SK-N-SH (cell line): ENCODE results near the gene RASGRF1. TPM values are rescaled to one million over a fixed set of nuclear protein-coding genes. Genes with fewer than 3 reads are reported as not detected.

Experiments used
- CTCF ChIA-PET: fragments of 300-600, 350-600 bp; formaldehyde crosslinking; extraction: SDS; loops from one replicate; lab custom pipeline; 2021; lab: Yijun Ruan, JAX
- POLR2A ChIA-PET: fragments of 350-600 bp; sonication (Branson Sonifier 250); formaldehyde crosslinking; extraction: SDS; loops from one replicate; lab custom pipeline; 2020; ENCODE audit warnings: antibody characterized with exemption, inconsistent platforms; lab: Yijun Ruan, JAX
- DNase-seq: peaks from one replicate; pipeline ENCODE4 v3.0.0; 2012
- H2AFZ ChIP-seq: fragments of 200-600 bp; sonication (generic); 2 replicates; pipeline ENCODE4 v1.8.1; 2016; ENCODE audit warnings: antibody characterized with exemption, mild to moderate bottlenecking, low read depth
- H3F3A ChIP-seq: fragments of 200-600 bp; sonication (generic); replicated peaks from 2 replicates; pipeline ENCODE3; 2016; ENCODE audit warnings: antibody characterized with exemption, mild to moderate bottlenecking; ENCODE audit not compliant: insufficient read depth
- H3K27ac ChIP-seq, 2 experiments: fragments of 200-500 bp in 1 of 2; fragments of 200-600 bp in 1 of 2; sonication (Bioruptor generic) in 1 of 2; sonication (generic), shearing (Covaris generic) in 1 of 2; 2 replicates each; pipeline versions ENCODE4 v1.5.1 to v1.6.1; 2014 to 2016; ENCODE audit warnings: low read depth in 2 of 2, inconsistent platforms in 1 of 2, low read length in 1 of 2, mild to moderate bottlenecking in 1 of 2, mixed read lengths in 1 of 2
- H3K27me3 ChIP-seq: fragments of 200-600 bp; sonication (generic), shearing (Covaris generic); 2 replicates; pipeline ENCODE4 v1.6.1; 2016; ENCODE audit warnings: mixed run types; ENCODE audit not compliant: insufficient read depth
- H3K36me3 ChIP-seq, 2 experiments: fragments of 200-500 bp in 1 of 2; fragments of 200-600 bp in 1 of 2; sonication (Bioruptor generic) in 1 of 2; sonication (generic) in 1 of 2; replicated peaks in 1 of 2; 2 replicates each; pipeline versions ENCODE3 to v1.5.1; 2014 to 2016; ENCODE audit warnings: low read length in 1 of 2, mild to moderate bottlenecking in 1 of 2; ENCODE audit not compliant: insufficient read depth in 2 of 2, control insufficient read depth in 1 of 2
- H3K4me1 ChIP-seq, 2 experiments: fragments of 200-500 bp in 1 of 2; fragments of 200-600 bp in 1 of 2; sonication (Bioruptor generic) in 1 of 2; sonication (generic), shearing (Covaris generic) in 1 of 2; 2 replicates each; pipeline versions ENCODE4 v1.5.1 to v1.6.1; 2014 to 2016; ENCODE audit warnings: low read depth in 1 of 2, low read length in 1 of 2, mixed run types in 1 of 2; ENCODE audit not compliant: insufficient read depth in 2 of 2, control insufficient read depth in 1 of 2
- H3K4me2 ChIP-seq: fragments of 200-600 bp; sonication (generic), shearing (Covaris generic); 2 replicates; pipeline ENCODE4 v1.6.1; 2017; ENCODE audit warnings: mixed run types
- H3K4me3 ChIP-seq, 2 experiments: fragments of 200-500 bp in 1 of 2; fragments of 200-600 bp in 1 of 2; sonication (Bioruptor generic) in 1 of 2; sonication (generic), shearing (Covaris generic) in 1 of 2; 2 replicates each; pipeline versions ENCODE4 v1.5.1 to v1.8.1; 2014 to 2016; ENCODE audit warnings: low read depth in 2 of 2, inconsistent platforms in 1 of 2, low read length in 1 of 2, mild to moderate bottlenecking in 1 of 2, mixed read lengths in 1 of 2, moderate library complexity in 1 of 2
- H3K79me2 ChIP-seq: fragments of 200-600 bp; sonication (generic); 2 replicates; pipeline ENCODE4 v1.8.1; 2017; ENCODE audit warnings: mild to moderate bottlenecking; ENCODE audit not compliant: insufficient read depth
- H3K9ac ChIP-seq: fragments of 200-600 bp; sonication (generic); 2 replicates; pipeline ENCODE4 v1.6.1; 2017; ENCODE audit warnings: mixed run types
- H3K9me2 ChIP-seq: fragments of 200-600 bp; sonication (generic); 2 replicates; pipeline ENCODE4 v1.6.1; 2017; ENCODE audit warnings: mixed run types
- H3K9me3 ChIP-seq: fragments of 200-600 bp; sonication (generic); 2 replicates; pipeline ENCODE4 v1.6.1; 2017; ENCODE audit warnings: mixed run types, mild to moderate bottlenecking, moderate library complexity
- H4K20me1 ChIP-seq: fragments of 200-600 bp; sonication (generic); 2 replicates; pipeline ENCODE4 v1.6.1; 2017; ENCODE audit warnings: mild to moderate bottlenecking, mixed run types; ENCODE audit not compliant: insufficient read depth
- EP300 ChIP-seq, 2 experiments: IDR thresholded peaks; 2 replicates each; pipeline versions ENCODE4 v1.4.0 to v1.6.1; 2012; ENCODE audit warnings: borderline replicate concordance in 1 of 2, low read depth in 1 of 2, low read length in 1 of 2
- FOXJ3 ChIP-seq: sonication (generic); formaldehyde crosslinking; IDR thresholded peaks from 2 replicates; pipeline ENCODE4 v1.5.1; 2020; ENCODE audit warnings: mild to moderate bottlenecking, missing genetic modification reagents
- GABPA ChIP-seq: IDR thresholded peaks from 2 replicates; pipeline ENCODE4 v1.4.0; 2012; ENCODE audit warnings: low read depth, mild to moderate bottlenecking
- GATA2 ChIP-seq: sonication (generic); formaldehyde crosslinking; IDR thresholded peaks from 2 replicates; pipeline ENCODE4 v1.5.0; 2020; ENCODE audit warnings: mild to moderate bottlenecking, missing genetic modification reagents
- JUND ChIP-seq: IDR thresholded peaks from 2 replicates; pipeline ENCODE4 v1.4.0; 2012
- POLR2AphosphoS5 ChIP-seq: IDR thresholded peaks from 2 replicates; pipeline ENCODE4 v1.6.1; 2012; ENCODE audit warnings: low read depth, low read length
- RAD21 ChIP-seq: IDR thresholded peaks from 2 replicates; pipeline ENCODE4 v1.6.1; 2012; ENCODE audit warnings: mild to moderate bottlenecking, low read length
- RCOR1 ChIP-seq: fragments of 150-350 bp; IDR thresholded peaks from 2 replicates; pipeline ENCODE4 v1.6.1; 2017; ENCODE audit warnings: antibody characterized with exemption, low read length
- SIN3A ChIP-seq: IDR thresholded peaks from 2 replicates; pipeline ENCODE4 v1.6.1; 2012; ENCODE audit warnings: low read depth, mild to moderate bottlenecking, low read length, moderate library complexity, borderline replicate concordance
- TAF1 ChIP-seq: IDR thresholded peaks from 2 replicates; pipeline ENCODE4 v1.6.1; 2012; ENCODE audit warnings: low read depth, mild to moderate bottlenecking, low read length, moderate library complexity, borderline replicate concordance
- TCF12 ChIP-seq: IDR thresholded peaks from 2 replicates; pipeline ENCODE4 v1.4.0; 2012
- WGBS: methylation state at CpG from one replicate; pipeline ENCODE4 v1.1.6; 2017; ENCODE audit warnings: low lambda C conversion rate; 5-methylcytosine and 5-hydroxymethylcytosine counted together
- polyA plus RNA-seq, 3 experiments: library from polyadenylated mRNA; depleted of rRNA; stranded (reverse); fragments of >200 nt; gene quantifications; 2 replicates each; pipeline ENCODE4 v1.2.3, GENCODE V29; 2012
- TF ChIP-seq, protein P1 (sequence below): IDR thresholded peaks from 2 replicates; pipeline ENCODE4; 2012
- TF ChIP-seq, protein P2 (sequence below): IDR thresholded peaks from 2 replicates; pipeline ENCODE4 v1.4.0; 2012; ENCODE audit warnings: low read depth, borderline replicate concordance
- TF ChIP-seq, protein P3 (sequence below): IDR thresholded peaks from 2 replicates; pipeline ENCODE4 v1.4.0; 2012; ENCODE audit warnings: low read depth, borderline replicate concordance
- TF ChIP-seq, protein P4 (sequence below): fragments of 150-350 bp; IDR thresholded peaks from 2 replicates; pipeline ENCODE4 v1.6.1; 2016; ENCODE audit warnings: mild to moderate bottlenecking, low read depth, low read length
- TF ChIP-seq, protein P5 (sequence below): fragments of 200-600 bp; sonication (generic); IDR thresholded peaks from 2 replicates; pipeline ENCODE4 v1.6.1; 2017; ENCODE audit warnings: antibody characterized with exemption, mild to moderate bottlenecking, moderate library complexity
- TF ChIP-seq, protein P6 (sequence below): IDR thresholded peaks from 2 replicates; pipeline ENCODE4 v1.4.0; 2012; ENCODE audit warnings: low read depth

Gene RASGRF1
- polyA plus RNA-seq, 1 of the 3 experiments (the other 2 are of a cell fraction) = 0.10 TPM

DNA sequence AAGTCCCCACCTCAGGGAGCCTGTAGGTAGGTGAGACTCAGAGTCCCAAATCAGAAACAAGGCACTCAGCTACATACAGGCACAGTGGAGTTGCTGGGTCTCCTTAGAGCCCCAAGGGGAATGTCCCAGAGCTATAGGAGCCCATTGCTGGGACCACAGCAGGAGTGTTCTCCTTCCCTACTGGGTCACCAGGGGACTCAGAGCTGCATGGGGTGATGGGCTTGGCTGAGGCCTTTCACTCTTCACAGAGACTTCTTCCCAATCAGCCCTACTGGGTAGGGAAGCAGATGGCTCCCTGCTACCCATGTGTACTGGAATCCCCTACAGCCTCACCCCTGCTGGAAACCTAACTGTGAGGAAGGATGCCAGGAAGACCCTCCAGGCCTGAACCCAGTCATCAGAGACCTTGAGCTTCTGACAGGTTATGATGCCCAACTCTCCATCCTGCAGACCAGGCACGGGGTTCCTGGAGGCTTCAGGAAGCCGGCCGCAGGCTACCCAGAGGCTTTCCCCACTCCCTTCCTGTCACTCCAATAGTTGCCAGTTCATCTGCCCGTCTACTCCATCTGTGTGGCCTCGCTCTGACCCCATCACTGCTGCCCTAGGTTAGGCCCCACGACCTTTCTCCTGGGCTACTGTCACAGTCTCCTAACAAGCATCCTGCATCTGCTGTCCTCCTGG is 24.0 kb downstream of the RASGRF1 start:
- H2AFZ ChIP-seq = no peak overlapping the region
- H3K79me2 ChIP-seq = no peaks in the 10 kb centered on the region
- TF ChIP-seq, protein P1, sequence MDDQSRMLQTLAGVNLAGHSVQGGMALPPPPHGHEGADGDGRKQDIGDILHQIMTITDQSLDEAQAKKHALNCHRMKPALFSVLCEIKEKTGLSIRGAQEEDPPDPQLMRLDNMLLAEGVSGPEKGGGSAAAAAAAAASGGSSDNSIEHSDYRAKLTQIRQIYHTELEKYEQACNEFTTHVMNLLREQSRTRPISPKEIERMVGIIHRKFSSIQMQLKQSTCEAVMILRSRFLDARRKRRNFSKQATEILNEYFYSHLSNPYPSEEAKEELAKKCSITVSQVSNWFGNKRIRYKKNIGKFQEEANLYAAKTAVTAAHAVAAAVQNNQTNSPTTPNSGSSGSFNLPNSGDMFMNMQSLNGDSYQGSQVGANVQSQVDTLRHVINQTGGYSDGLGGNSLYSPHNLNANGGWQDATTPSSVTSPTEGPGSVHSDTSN = no peak
- TF ChIP-seq, protein P2, sequence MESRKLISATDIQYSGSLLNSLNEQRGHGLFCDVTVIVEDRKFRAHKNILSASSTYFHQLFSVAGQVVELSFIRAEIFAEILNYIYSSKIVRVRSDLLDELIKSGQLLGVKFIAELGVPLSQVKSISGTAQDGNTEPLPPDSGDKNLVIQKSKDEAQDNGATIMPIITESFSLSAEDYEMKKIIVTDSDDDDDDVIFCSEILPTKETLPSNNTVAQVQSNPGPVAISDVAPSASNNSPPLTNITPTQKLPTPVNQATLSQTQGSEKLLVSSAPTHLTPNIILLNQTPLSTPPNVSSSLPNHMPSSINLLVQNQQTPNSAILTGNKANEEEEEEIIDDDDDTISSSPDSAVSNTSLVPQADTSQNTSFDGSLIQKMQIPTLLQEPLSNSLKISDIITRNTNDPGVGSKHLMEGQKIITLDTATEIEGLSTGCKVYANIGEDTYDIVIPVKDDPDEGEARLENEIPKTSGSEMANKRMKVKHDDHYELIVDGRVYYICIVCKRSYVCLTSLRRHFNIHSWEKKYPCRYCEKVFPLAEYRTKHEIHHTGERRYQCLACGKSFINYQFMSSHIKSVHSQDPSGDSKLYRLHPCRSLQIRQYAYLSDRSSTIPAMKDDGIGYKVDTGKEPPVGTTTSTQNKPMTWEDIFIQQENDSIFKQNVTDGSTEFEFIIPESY = no peak
- TF ChIP-seq, protein P3, sequence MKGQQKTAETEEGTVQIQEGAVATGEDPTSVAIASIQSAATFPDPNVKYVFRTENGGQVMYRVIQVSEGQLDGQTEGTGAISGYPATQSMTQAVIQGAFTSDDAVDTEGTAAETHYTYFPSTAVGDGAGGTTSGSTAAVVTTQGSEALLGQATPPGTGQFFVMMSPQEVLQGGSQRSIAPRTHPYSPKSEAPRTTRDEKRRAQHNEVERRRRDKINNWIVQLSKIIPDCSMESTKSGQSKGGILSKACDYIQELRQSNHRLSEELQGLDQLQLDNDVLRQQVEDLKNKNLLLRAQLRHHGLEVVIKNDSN = no peak
- TF ChIP-seq FOXJ3 (CRISPR knock-in tag) = no peak
- no peak for TF ChIP-seq TCF12
- TF ChIP-seq EP300 (IDR thresholded peaks at IDR 0.05; ENCODE audit: borderline replicate concordance in 1 of 2, low read depth in 1 of 2, low read length in 1 of 2) = no peak
- TF ChIP-seq RAD21 = no peak
- no peak for TF ChIP-seq SIN3A
- no peak for TF ChIP-seq TAF1
- TF ChIP-seq, protein P4, sequence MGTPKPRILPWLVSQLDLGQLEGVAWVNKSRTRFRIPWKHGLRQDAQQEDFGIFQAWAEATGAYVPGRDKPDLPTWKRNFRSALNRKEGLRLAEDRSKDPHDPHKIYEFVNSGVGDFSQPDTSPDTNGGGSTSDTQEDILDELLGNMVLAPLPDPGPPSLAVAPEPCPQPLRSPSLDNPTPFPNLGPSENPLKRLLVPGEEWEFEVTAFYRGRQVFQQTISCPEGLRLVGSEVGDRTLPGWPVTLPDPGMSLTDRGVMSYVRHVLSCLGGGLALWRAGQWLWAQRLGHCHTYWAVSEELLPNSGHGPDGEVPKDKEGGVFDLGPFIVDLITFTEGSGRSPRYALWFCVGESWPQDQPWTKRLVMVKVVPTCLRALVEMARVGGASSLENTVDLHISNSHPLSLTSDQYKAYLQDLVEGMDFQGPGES = no peak
- no peak for TF ChIP-seq JUND
- TF ChIP-seq, protein P5, sequence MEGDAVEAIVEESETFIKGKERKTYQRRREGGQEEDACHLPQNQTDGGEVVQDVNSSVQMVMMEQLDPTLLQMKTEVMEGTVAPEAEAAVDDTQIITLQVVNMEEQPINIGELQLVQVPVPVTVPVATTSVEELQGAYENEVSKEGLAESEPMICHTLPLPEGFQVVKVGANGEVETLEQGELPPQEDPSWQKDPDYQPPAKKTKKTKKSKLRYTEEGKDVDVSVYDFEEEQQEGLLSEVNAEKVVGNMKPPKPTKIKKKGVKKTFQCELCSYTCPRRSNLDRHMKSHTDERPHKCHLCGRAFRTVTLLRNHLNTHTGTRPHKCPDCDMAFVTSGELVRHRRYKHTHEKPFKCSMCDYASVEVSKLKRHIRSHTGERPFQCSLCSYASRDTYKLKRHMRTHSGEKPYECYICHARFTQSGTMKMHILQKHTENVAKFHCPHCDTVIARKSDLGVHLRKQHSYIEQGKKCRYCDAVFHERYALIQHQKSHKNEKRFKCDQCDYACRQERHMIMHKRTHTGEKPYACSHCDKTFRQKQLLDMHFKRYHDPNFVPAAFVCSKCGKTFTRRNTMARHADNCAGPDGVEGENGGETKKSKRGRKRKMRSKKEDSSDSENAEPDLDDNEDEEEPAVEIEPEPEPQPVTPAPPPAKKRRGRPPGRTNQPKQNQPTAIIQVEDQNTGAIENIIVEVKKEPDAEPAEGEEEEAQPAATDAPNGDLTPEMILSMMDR = no peak
- TF ChIP-seq GATA2 (CRISPR knock-in tag) = no peak
- TF ChIP-seq GABPA = no peak
- no peak for TF ChIP-seq RCOR1
- TF ChIP-seq POLR2AphosphoS5 = no peak
- TF ChIP-seq, protein P6, sequence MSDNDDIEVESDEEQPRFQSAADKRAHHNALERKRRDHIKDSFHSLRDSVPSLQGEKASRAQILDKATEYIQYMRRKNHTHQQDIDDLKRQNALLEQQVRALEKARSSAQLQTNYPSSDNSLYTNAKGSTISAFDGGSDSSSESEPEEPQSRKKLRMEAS = no peak
- TF ChIP-seq, all 33 proteins: peak for 0
- Histone ChIP-seq H3K4me2 (no peak overlapping the region), H4K20me1 (no peaks in the 10 kb centered on the region), H3K36me3 (no peaks in the 10 kb centered on the region), H3K27ac (no peak overlapping the region), H3K9me2 (no peaks in the 10 kb centered on the region), H3K4me3 (no peak overlapping the region), H3K4me1 (no peaks in the 10 kb centered on the region), H3K9ac (no peak overlapping the region), H3K9me3 (no peaks in the 10 kb centered on the region), H3K27me3 (no peaks in the 10 kb centered on the region), H3F3A (no peaks in the 10 kb centered on the region)
- WGBS = 38% methylated on average over 6 of the region's 6 CpGs
- ChIA-PET CTCF (interaction anchor here (1.2 to 2.6 kb wide), 2 partner anchors 31 to 38 kb away, joined by 3 to 9 read pairs; no protein-coding TSS in a partner anchor), POLR2A (no interaction called here)
- DNase-seq = no peak
